DMS 273 (cell line): ENCODE measurements around the gene NEK2.
"Not testable (repeated sequence)": the region's sequence is repeated elsewhere in the genome, so short reads cannot be mapped to it uniquely, and the experiment has no call there.

ENCODE experiments used
- DNase-seq: peaks from one replicate; lab custom pipeline; 2025; ENCODE audit not compliant: unreplicated experiment; lab: John Stamatoyannopoulos, UW

NEK2 gene

GRCh38 chr1:211675230-211676105, at the start of gene NEK2:
TSS of gene NEK2 (minus strand) at chr1:211675621. CDS start at chr1:211675479, 142 bp downstream.
- DNase-seq = peak; percentile 99

- no peak for DNase-seq
These were observed 49.3 kb upstream of the NEK2 start for GRCh38 chr1:211724687-211725196.

- no peak for DNase-seq
These were observed 47.9 kb upstream of the NEK2 start for GRCh38 chr1:211723273-211723672.

GRCh38 chr1:211722277-211723175, 47.1 kb upstream of the NEK2 start:
- no peak for DNase-seq

GRCh38 chr1:211716555-211716954, 41.1 kb upstream of the NEK2 start:
- DNase-seq = not testable (repeated sequence)

- peak; percentile 49 for DNase-seq
These were observed 40.5 kb upstream of the NEK2 start for GRCh38 chr1:211715971-211716370.

- DNase-seq = no peak
These were observed 38.7 kb upstream of the NEK2 start for GRCh38 chr1:211714154-211714553.

GRCh38 chr1:211713231-211713630, 37.8 kb upstream of the NEK2 start:
- no peak for DNase-seq

- DNase-seq = no peak
These were observed 35.9 kb upstream of the NEK2 start for GRCh38 chr1:211711315-211711705.

GRCh38 chr1:211710566-211711314, 35.3 kb upstream of the NEK2 start:
- no peak for DNase-seq

- no peak for DNase-seq
These were observed 33.5 kb upstream of the NEK2 start for GRCh38 chr1:211708926-211709325.

GRCh38 chr1:211708006-211708405, 32.6 kb upstream of the NEK2 start:
- DNase-seq = no peak

GRCh38 chr1:211705467-211706091, 30.2 kb upstream of the NEK2 start:
- DNase-seq = no peak

- DNase-seq = no peak
These were observed 29.1 kb upstream of the NEK2 start for GRCh38 chr1:211704543-211704942.

GRCh38 chr1:211703812-211704537, 28.6 kb upstream of the NEK2 start:
- no peak for DNase-seq

- DNase-seq = no peak
These were observed 26.3 kb upstream of the NEK2 start for GRCh38 chr1:211701733-211702132.

- DNase-seq = no peak
These were observed 23.6 kb upstream of the NEK2 start for GRCh38 chr1:211699059-211699458.

- peak; percentile 89 for DNase-seq
These were observed 23.0 kb upstream of the NEK2 start for GRCh38 chr1:211698161-211699026.

GRCh38 chr1:211697356-211697755, 21.9 kb upstream of the NEK2 start:
- peak; percentile 46 for DNase-seq
